Lower leg skin (tissue), 4 donors: ENCODE results near the gene UBE3D. TPM values are rescaled to one million over a fixed set of nuclear protein-coding genes. Genes with fewer than 3 reads are reported as not detected.

Experiments
- DNase-seq, 2 donors: peaks; one replicate each; pipeline ENCODE4 v3.0.0-alpha.2; 2019; ENCODE audit warnings: low spot score in 2 of 2
- H3K4me3 ChIP-seq: fragments of 200-600 bp; sonication (generic); 2 replicates; pipeline ENCODE4 v1.5.1; 2017; ENCODE audit warnings: mild to moderate bottlenecking, low read depth; ENCODE audit not compliant: poor library complexity, severe bottlenecking
- CTCF ChIP-seq, 3 donors: fragments of 450-650 bp; IDR thresholded peaks; one replicate each; pipeline ENCODE4 v1.5.1; 2016; ENCODE audit warnings: antibody characterized with exemption in 3 of 3, mild to moderate bottlenecking in 3 of 3, moderate library complexity in 2 of 3
- POLR2A ChIP-seq, 2 donors: fragments of 450-650 bp; IDR thresholded peaks; one replicate each; pipeline ENCODE4 v1.6.1; 2016 to 2017; ENCODE audit warnings: antibody characterized with exemption in 2 of 2, mild to moderate bottlenecking in 1 of 2, moderate library complexity in 1 of 2
- WGBS, 2 donors: methylation state at CpG; one replicate each; pipeline ENCODE4 v1.1.5; 2018; 5-methylcytosine and 5-hydroxymethylcytosine counted together
- intact Hi-C: fragments of 100-400 bp; cut with DNase I; formaldehyde crosslinking; loops from one replicate; pipeline ENCODE4 v1.15.0; 2023; ENCODE audit warnings: low total_unique reads
- total RNA-seq, 4 donors: library from RNA; depleted of rRNA; stranded (reverse); fragments of >200 nt; gene quantifications; one replicate each; pipeline ENCODE4 v1.1.0, GENCODE V29; 2016

The UBE3D gene
- total RNA-seq, 4 donors from 2014 or later: 5.1 to 5.8 (median 5.2) TPM

GRCh38 chr6:82970839-82971238 is 94.8 kb downstream of the UBE3D start:
- intact Hi-C loops: no loop called here
- DNase-seq: no peak
- TF ChIP-seq CTCF (IDR thresholded peaks at IDR 0.05): no peak
- TF ChIP-seq POLR2A (IDR thresholded peaks at IDR 0.05): no peak
- 65 to 69% methylated on average over 1 of the region's 1 CpG for WGBS, 2 donors
- no peak overlapping the region for H3K4me3 ChIP-seq

- WGBS, 2 donors: 98 to 100% methylated on average over 2 of the region's 2 CpGs
- DNase-seq: no peak
- intact Hi-C loops: no loop called here
- TF ChIP-seq CTCF (IDR thresholded peaks at IDR 0.05) (no peak), POLR2A (IDR thresholded peaks at IDR 0.05) (no peak)
- H3K4me3 ChIP-seq: no peak overlapping the region
These were observed 96.9 kb downstream of the UBE3D start for GRCh38 chr6:82968708-82969107.

DNA sequence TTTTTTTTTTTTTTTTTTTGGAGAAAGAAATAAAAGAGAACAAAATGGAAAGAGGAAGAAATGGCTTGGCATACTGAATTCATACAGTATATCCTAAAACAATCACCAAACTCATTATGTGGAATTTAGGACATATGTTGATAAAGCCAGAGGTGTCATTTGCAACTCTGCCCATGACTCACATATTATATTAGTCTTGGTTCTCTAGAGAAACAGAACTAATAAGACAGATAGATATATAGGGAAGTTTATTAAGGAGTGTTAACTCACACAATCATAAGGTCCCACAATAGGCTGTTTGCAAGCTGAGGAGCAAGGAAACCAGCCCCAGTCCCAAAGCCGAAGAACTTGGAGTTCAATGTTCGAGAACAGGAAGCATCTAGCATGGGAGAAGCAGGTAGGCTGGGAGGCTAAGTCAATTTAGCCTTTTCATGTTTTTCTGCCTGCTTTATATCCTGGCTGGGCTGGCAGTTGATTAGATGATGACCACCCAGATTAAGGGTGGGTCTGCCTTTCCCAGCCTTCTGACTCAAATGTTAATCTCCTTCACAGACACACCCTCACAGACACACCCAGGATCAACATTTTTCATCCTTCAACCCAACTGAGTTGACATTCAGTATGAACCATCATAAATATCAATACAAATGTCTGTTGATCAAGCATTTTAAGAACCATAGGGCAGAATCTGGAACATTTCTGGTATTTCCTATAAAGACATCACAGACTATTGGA is 102.3 kb downstream of the UBE3D start:
- 95 to 98% methylated on average over 2 of the region's 2 CpGs for WGBS, 2 donors
- intact Hi-C loops: no loop called here

DNA sequence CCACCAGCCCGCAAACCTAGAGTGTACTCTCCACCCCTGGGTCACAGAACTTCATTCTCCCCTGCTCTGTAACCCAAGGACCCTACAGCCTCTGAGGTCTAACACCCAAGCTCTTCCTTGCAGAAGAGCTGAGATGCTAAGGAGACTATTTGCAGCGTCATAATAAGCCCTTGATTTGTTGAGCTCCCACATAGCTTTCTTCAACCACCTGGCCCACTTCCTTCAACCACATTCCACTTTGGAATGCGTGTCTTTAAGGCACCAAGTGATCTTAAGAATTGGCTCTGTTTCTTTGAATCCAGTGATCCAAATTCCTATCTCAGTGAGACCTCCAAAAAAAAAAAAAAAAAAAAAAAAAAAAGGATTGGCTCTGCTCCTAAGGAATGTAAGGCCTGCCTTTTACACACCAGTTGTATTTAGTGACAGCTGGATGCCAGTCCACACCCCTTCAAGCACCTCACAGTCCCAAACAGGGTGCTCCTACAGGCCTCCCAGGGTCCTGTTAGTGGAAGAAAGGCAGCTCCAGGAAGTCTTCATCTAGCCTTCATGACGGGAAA is 106.2 kb downstream of the UBE3D start:
- no peak for DNase-seq
- WGBS, 2 donors: 81 to 89% methylated on average over 4 of the region's 4 CpGs
- TF ChIP-seq POLR2A (IDR thresholded peaks at IDR 0.05) (no peak), CTCF (IDR thresholded peaks at IDR 0.05) (no peak)
- H3K4me3 ChIP-seq: no peak overlapping the region
- intact Hi-C loops: no loop called here

More for the DNA sequence above, 102.3 kb downstream of the UBE3D start:
- no peak overlapping the region for H3K4me3 ChIP-seq
- TF ChIP-seq CTCF (IDR thresholded peaks at IDR 0.05) (no peak), POLR2A (IDR thresholded peaks at IDR 0.05) (no peak)
- no peak for DNase-seq

GRCh38 chr6:82958551-82958950 is 107.1 kb downstream of the UBE3D start:
- WGBS, 2 donors: 61 to 73% methylated on average over 1 of the region's 1 CpG
- H3K4me3 ChIP-seq: no peak overlapping the region
- intact Hi-C loops: no loop called here
- TF ChIP-seq POLR2A (IDR thresholded peaks at IDR 0.05): no peak
- no peak for TF ChIP-seq CTCF (IDR thresholded peaks at IDR 0.05)
- no peak for DNase-seq
